Left ventricle myocardium inferior (tissue), 1 donor: ENCODE measurements around the gene EPB41L5. TPM values are rescaled to one million over a fixed set of nuclear protein-coding genes. Genes with fewer than 3 reads are reported as not detected.

Source experiments
- DNase-seq: peaks from one replicate; pipeline ENCODE4 v3.0.0-alpha.2; 2020
- H3K27ac ChIP-seq: fragments of 200-600 bp; replicated peaks from 2 replicates; pipeline ENCODE4 v1.8.0; 2021
- H3K27me3 ChIP-seq: fragments of 200-600 bp; 2 replicates; pipeline ENCODE4 v1.8.0; 2021; ENCODE audit warnings: low read depth
- H3K36me3 ChIP-seq: fragments of 200-600 bp; 2 replicates; pipeline ENCODE4 v1.8.0; 2021
- H3K4me1 ChIP-seq: fragments of 200-600 bp; 2 replicates; pipeline ENCODE4 v1.8.0; 2021
- H3K4me3 ChIP-seq: fragments of 200-600 bp; 2 replicates; pipeline ENCODE4 v1.8.0; 2021; ENCODE audit warnings: mild to moderate bottlenecking, moderate library complexity
- H3K9me3 ChIP-seq: fragments of 200-600 bp; replicated peaks from 2 replicates; pipeline ENCODE4 v1.8.0; 2021
- intact Hi-C: fragments of 100-400 bp; cut with micrococcal nuclease; formaldehyde crosslinking; loops from one replicate; pipeline ENCODE4 v1.11.0; 2022
- total RNA-seq: library from RNA; stranded (reverse); fragmentation: NEBNext Ultra II Directional; extraction: Animal tissue kit (Norgen Biotek cat#: 25700); gene quantifications from one replicate; pipeline ENCODE4 v1.2.1, GENCODE V29; 2021
- TF ChIP-seq, protein P1 (sequence below): fragments of 200-600 bp; IDR thresholded peaks from 2 replicates; pipeline ENCODE4 v1.8.0; 2021; ENCODE audit warnings: antibody characterized with exemption, mild to moderate bottlenecking, borderline replicate concordance
- donor health status: DM: no; HTN: yes; CAD: no; lungs with severe emphysema.

EPB41L5 gene
- total RNA-seq, 1 donor from 2014 or later = 9.1 TPM

DNA sequence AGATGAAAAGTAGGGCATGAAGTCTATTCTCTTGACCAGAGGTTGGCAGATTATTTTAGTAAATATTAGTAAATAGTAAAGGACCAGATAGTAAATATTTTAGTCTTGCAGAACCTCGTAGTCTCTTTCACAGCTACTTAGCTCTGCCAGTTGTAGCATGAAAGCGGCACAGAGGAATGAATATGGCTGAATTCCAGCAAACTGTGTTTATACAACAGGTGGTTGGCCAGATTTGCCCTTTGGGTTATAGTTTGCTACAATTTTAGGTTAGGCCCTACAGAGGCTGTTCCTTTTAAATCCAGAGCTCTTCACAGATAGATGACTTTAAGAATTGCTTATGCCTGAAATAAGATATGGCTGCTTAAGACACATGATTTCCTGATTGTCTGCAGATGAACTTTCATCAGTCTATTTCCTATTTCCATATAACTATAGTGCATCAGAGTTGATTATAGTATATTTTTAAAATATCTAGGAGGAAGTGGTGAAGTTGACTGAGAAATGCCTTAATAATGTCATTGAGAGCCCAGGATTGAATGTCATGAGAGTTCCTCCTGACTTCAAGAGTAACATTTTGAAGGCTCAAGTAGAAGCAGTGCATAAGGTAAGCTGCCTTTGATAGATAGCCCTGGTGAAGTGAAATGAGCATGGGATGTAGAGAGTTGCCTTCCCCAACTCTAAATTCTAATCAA is 129.8 kb downstream of the EPB41L5 start:
- Histone ChIP-seq H3K27me3 (no peaks in the 10 kb centered on the region), H3K4me3 (no peak overlapping the region), H3K27ac (no peak overlapping the region), H3K4me1 (no peaks in the 10 kb centered on the region), H3K36me3 (peaks cover 8% of the 10 kb centered on the region), H3K9me3 (no peaks in the 10 kb centered on the region)
- intact Hi-C loops = no loop called here
- DNase-seq = no peak
- TF ChIP-seq, protein P1, sequence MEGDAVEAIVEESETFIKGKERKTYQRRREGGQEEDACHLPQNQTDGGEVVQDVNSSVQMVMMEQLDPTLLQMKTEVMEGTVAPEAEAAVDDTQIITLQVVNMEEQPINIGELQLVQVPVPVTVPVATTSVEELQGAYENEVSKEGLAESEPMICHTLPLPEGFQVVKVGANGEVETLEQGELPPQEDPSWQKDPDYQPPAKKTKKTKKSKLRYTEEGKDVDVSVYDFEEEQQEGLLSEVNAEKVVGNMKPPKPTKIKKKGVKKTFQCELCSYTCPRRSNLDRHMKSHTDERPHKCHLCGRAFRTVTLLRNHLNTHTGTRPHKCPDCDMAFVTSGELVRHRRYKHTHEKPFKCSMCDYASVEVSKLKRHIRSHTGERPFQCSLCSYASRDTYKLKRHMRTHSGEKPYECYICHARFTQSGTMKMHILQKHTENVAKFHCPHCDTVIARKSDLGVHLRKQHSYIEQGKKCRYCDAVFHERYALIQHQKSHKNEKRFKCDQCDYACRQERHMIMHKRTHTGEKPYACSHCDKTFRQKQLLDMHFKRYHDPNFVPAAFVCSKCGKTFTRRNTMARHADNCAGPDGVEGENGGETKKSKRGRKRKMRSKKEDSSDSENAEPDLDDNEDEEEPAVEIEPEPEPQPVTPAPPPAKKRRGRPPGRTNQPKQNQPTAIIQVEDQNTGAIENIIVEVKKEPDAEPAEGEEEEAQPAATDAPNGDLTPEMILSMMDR = no peak

DNA sequence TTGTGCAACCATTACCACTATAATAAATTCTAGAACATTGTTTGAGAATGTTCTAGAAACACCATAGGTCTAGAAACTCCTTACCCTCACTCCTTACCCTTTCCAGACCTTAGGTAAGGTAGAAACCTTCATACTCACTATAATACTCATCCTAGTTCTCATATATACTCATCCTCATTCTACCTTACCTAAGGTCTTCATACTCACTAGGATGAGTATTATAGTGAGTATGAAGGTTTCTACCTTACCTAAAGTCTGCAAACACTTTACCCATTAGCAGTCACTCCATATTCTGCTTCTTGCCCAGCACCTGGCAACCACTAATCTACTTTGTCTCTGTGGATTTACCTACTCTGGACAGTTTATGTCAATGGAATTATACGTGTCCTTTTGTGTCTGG is 135.4 kb downstream of the EPB41L5 start:
- Histone ChIP-seq H3K4me3 (no peak overlapping the region), H3K9me3 (peaks cover 41% of the 10 kb centered on the region), H3K27me3 (no peaks in the 10 kb centered on the region), H3K27ac (no peak overlapping the region), H3K36me3 (peaks cover 34% of the 10 kb centered on the region), H3K4me1 (no peaks in the 10 kb centered on the region)
- intact Hi-C loops = no loop called here
- DNase-seq = no peak
- TF ChIP-seq, protein P1 = no peak

DNA sequence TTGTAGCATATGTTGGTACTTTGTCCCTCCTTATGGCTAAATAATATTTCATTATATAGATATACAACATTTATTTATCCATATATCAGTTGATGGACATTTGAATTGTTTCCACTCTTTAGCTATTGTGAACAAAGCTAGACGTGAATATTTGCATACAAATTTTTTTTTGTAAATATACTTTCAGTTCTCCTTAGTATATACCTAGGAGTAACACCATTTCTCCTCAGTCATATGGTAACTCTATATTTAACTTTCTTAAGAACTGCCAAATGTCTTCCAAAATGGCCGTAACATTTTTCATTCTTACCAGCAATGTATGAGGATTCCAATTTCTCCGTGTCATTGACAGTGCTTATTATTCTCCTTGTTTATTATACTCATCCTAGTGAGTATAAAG is 135.8 kb downstream of the EPB41L5 start:
- Histone ChIP-seq H3K27ac (no peak overlapping the region), H3K27me3 (no peaks in the 10 kb centered on the region), H3K36me3 (peaks cover 34% of the 10 kb centered on the region), H3K4me1 (no peaks in the 10 kb centered on the region), H3K4me3 (no peak overlapping the region), H3K9me3 (peaks cover 41% of the 10 kb centered on the region)
- intact Hi-C loops = no loop called here
- DNase-seq = no peak
- TF ChIP-seq, protein P1 = no peak

DNA sequence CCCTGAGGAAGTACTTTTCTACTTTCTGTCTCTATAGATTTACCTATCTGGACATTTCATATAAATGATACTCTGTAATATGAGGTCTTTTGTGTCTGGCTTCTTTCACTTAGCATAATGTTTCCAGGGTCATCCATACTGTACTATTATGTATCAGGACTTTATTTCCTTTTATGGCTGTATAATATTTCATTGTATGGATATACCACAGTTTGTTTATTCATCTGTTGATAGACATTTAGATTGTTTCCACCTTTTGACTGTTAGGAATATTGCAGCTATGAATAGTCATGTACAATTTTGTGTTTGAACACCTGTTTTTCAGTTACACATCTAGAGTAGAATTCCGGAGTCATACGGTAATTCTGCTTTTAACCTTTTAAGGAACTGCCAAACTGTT is 136.5 kb downstream of the EPB41L5 start:
- H3K36me3 ChIP-seq = peaks cover 34% of the 10 kb centered on the region

DNA sequence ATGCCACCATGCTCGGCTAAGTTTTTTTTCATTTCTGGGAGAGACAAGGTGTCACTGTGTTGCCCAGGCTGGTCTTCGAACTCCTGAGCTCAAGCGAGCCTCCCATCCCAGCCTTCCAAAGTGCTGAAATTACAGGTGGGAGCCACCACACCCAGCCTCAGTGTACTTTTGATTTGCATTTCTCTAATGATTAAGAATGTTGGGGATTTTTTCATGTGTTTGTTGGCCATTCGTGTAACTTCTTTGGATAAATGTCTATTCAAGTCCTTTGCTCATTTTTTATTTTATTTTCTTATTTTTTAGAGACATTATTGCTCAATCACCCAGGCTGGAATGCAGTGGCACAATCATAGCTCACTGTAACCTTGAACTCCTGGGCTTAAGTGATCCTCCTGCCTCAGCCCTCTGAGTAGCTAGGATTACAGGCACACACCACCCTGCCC is 137.2 kb downstream of the EPB41L5 start:
- Histone ChIP-seq H3K27me3 (no peaks in the 10 kb centered on the region), H3K36me3 (peaks cover 39% of the 10 kb centered on the region), H3K9me3 (peaks cover 50% of the 10 kb centered on the region), H3K27ac (no peak overlapping the region), H3K4me3 (no peak overlapping the region), H3K4me1 (no peaks in the 10 kb centered on the region)
- TF ChIP-seq, protein P1 = no peak
- no peak for DNase-seq
- intact Hi-C loops = no loop called here

More for the DNA sequence above, 136.5 kb downstream of the EPB41L5 start:
- TF ChIP-seq, protein P1 = no peak
- peaks cover 43% of the 10 kb centered on the region for H3K9me3 ChIP-seq
- intact Hi-C loops = no loop called here
- no peak overlapping the region for H3K4me3 ChIP-seq
- no peak overlapping the region for H3K27ac ChIP-seq
- H3K4me1 ChIP-seq = no peaks in the 10 kb centered on the region
- no peak for DNase-seq
- H3K27me3 ChIP-seq = no peaks in the 10 kb centered on the region
